HepG2 (cell line): Measurements from ENCODE around the gene DLX6. TPM values are rescaled to one million over a fixed set of nuclear protein-coding genes. Genes with fewer than 3 reads are reported as not detected.
A peak's percentile ranks its signal among the peaks of the same experiment; 100 is the strongest.

Source experiments
- BCL3 ChIP-seq: sonication (generic); formaldehyde crosslinking; IDR thresholded peaks from 2 replicates; pipeline ENCODE4 v1.5.1; 2020; ENCODE audit warnings: mild to moderate bottlenecking, missing genetic modification reagents, moderate library complexity
- BRD4 ChIP-seq: sonication (generic); formaldehyde crosslinking; IDR thresholded peaks from 2 replicates; pipeline ENCODE4 v1.4.0; 2020; ENCODE audit warnings: missing genetic modification reagents
- CEBPG ChIP-seq: IDR thresholded peaks from 2 replicates; pipeline ENCODE4 v1.6.1; 2016
- ELF3 ChIP-seq: IDR thresholded peaks from 2 replicates; pipeline ENCODE4 v1.6.1; 2016; ENCODE audit warnings: missing genetic modification reagents, missing compliant biosample characterization
- GABPA ChIP-seq, 2 experiments: IDR thresholded peaks; 2 replicates each; pipeline ENCODE4 v1.6.1; 2011 to 2016; ENCODE audit warnings: low read depth in 2 of 2, low read length in 1 of 2, missing biosample characterization in 1 of 2, missing genetic modification characterization in 1 of 2
- KDM2A ChIP-seq: sonication (generic); formaldehyde crosslinking; IDR thresholded peaks from 2 replicates; pipeline ENCODE4 v1.4.0; 2020; ENCODE audit warnings: low read depth, missing genetic modification reagents, borderline replicate concordance
- MNT ChIP-seq: fragments of 450-650 bp; IDR thresholded peaks from 2 replicates; pipeline ENCODE4 v1.6.1; 2016
- NFATC3 ChIP-seq: sonication (generic); formaldehyde crosslinking; IDR thresholded peaks from 2 replicates; pipeline ENCODE4 v1.5.1; 2020; ENCODE audit warnings: mild to moderate bottlenecking, missing genetic modification reagents
- PAXIP1 ChIP-seq: sonication (generic); formaldehyde crosslinking; conservative IDR thresholded peaks from 2 replicates; pipeline ENCODE4 v1.4.0; 2020; ENCODE audit warnings: mild to moderate bottlenecking, missing genetic modification reagents, moderate library complexity
- SP2 ChIP-seq: sonication (generic); formaldehyde crosslinking; IDR thresholded peaks from 2 replicates; pipeline ENCODE4 v1.5.1; 2020; ENCODE audit warnings: mild to moderate bottlenecking, missing genetic modification reagents
- ZBTB21 ChIP-seq: sonication (generic); formaldehyde crosslinking; IDR thresholded peaks from 2 replicates; pipeline ENCODE4 v1.4.0; 2020; ENCODE audit warnings: missing genetic modification reagents
- ZFY ChIP-seq: sonication (generic); formaldehyde crosslinking; IDR thresholded peaks from 2 replicates; pipeline ENCODE4 v1.4.0; 2020; ENCODE audit warnings: missing genetic modification reagents
- ZNF17 ChIP-seq: sonication (generic); formaldehyde crosslinking; IDR thresholded peaks from 2 replicates; pipeline ENCODE4 v1.5.0; 2020; ENCODE audit warnings: mild to moderate bottlenecking, missing genetic modification reagents
- ZNF30 ChIP-seq: sonication (generic); formaldehyde crosslinking; IDR thresholded peaks from 2 replicates; pipeline ENCODE4 v1.5.0; 2020; ENCODE audit warnings: mild to moderate bottlenecking, missing genetic modification reagents
- ZNF430 ChIP-seq: sonication (generic); formaldehyde crosslinking; IDR thresholded peaks from 2 replicates; pipeline ENCODE4 v1.9.0; 2021; ENCODE audit warnings: mild to moderate bottlenecking, missing genetic modification reagents
- ZNF513 ChIP-seq: sonication (generic); formaldehyde crosslinking; conservative IDR thresholded peaks from 2 replicates; pipeline ENCODE4 v1.5.0; 2020; ENCODE audit warnings: missing genetic modification reagents
- ZNF598 ChIP-seq: sonication (generic); formaldehyde crosslinking; IDR thresholded peaks from 2 replicates; pipeline ENCODE4 v1.5.1; 2020; ENCODE audit warnings: mild to moderate bottlenecking, missing genetic modification reagents, borderline replicate concordance
- ZNF614 ChIP-seq: IDR thresholded peaks from 2 replicates; pipeline ENCODE4 v1.6.1; 2018; ENCODE audit warnings: missing biosample characterization, missing genetic modification reagents, inconsistent platforms, borderline replicate concordance
- ZNF703 ChIP-seq: sonication (generic); formaldehyde crosslinking; IDR thresholded peaks from 2 replicates; pipeline ENCODE4 v1.5.1; 2020; ENCODE audit warnings: missing genetic modification reagents, mild to moderate bottlenecking, moderate library complexity, borderline replicate concordance
- ZNF772 ChIP-seq: sonication (generic); formaldehyde crosslinking; IDR thresholded peaks from 2 replicates; pipeline ENCODE4 v1.5.0; 2020; ENCODE audit warnings: mild to moderate bottlenecking, missing genetic modification reagents
- ZZZ3 ChIP-seq: sonication (generic); formaldehyde crosslinking; IDR thresholded peaks from 2 replicates; pipeline ENCODE4 v1.4.0; 2020; ENCODE audit warnings: missing genetic modification reagents, mild to moderate bottlenecking, borderline replicate concordance
- polyA plus RNA-seq, 8 experiments: library from polyadenylated mRNA; depleted of rRNA in 3 of 8; stranded (reverse) in 7 of 8; unstranded in 1 of 8; fragments of >200 nt; fragmentation: Illumina TruSeq in 4 of 8; extraction: Trizol in 4 of 8; gene quantifications; 2 replicates each; pipeline versions ENCODE4 v1.2.1 to v1.2.3, GENCODE V29; 2011 to 2016; ENCODE audit warnings: low read depth in 4 of 8, missing spikeins in 1 of 8, mixed read lengths in 1 of 8; ENCODE audit not compliant: insufficient read depth in 1 of 8
- total RNA-seq, 5 experiments: library from RNA; depleted of rRNA; stranded (reverse); fragments of >200 nt; fragmentation: Illumina TruSeq; extraction: Trizol; gene quantifications; 2 replicates each; pipeline ENCODE4 v1.2.3, GENCODE V29; 2016; ENCODE audit warnings: low read depth in 1 of 5

Gene DLX6
- total and polyA plus RNA-seq, 2 of the 13 experiments (the other 11 are each of a cell fraction or from before 2014, with no cell fraction given) = 3.5 to 5.5 TPM

GRCh38 chr7:97005183-97006054, at the start of gene DLX6 (continued):
- TF ChIP-seq PAXIP1 (CRISPR knock-in tag) = peak; percentile 45; the same call in 1 of the 2 replicates
- peak; percentile 61; the same call in 1 of the 2 replicates for TF ChIP-seq ZNF598 (CRISPR knock-in tag)
- peak; percentile 31; the same call in 1 of the 2 replicates for TF ChIP-seq ZNF772 (CRISPR knock-in tag)
- TF ChIP-seq ZZZ3 (CRISPR knock-in tag) = no peak
- TF ChIP-seq ZNF17 (CRISPR knock-in tag) = no peak
- 0 out of 2 replicates have a peak, but pooled peaks have one; percentile 50 for TF ChIP-seq ZNF703
- peak; percentile 65; the same call in 1 of the 2 replicates for TF ChIP-seq KDM2A
- TF ChIP-seq NFATC3 (CRISPR knock-in tag) = no peak
- TF ChIP-seq ZNF513 (CRISPR knock-in tag) = no peak
- TF ChIP-seq ZFY (CRISPR knock-in tag) = peak; percentile 59; the same call in 1 of the 2 replicates
- TF ChIP-seq CEBPG = peak; percentile 29; the same call in 1 of the 2 replicates
- TF ChIP-seq ZNF30 (CRISPR knock-in tag) = no peak
- 0 out of 2 replicates have a peak, but pooled peaks have one; percentile 44 for TF ChIP-seq ZNF614
- peak; percentile 83 for TF ChIP-seq ZBTB21 (CRISPR knock-in tag)
- no peak for TF ChIP-seq SP2
- no peak for TF ChIP-seq GABPA (IDR thresholded peaks at IDR 0.05; ENCODE audit: low read depth, low read length)
- TF ChIP-seq GABPA (CRISPR knock-in tag; IDR thresholded peaks at IDR 0.05; ENCODE audit: low read depth) = no peak
- TF ChIP-seq BCL3 (CRISPR knock-in tag) = 0 out of 2 replicates have a peak, but pooled peaks have one; percentile 47
- peak; percentile 25; the same call in 1 of the 2 replicates for TF ChIP-seq ELF3 (CRISPR knock-in tag)
- TF ChIP-seq BRD4 (CRISPR knock-in tag) = peak; percentile 46; the same call in 1 of the 2 replicates
- 0 out of 2 replicates have a peak, but pooled peaks have one; percentile 36 for TF ChIP-seq ZNF430
- no peak for TF ChIP-seq MNT
